GM19025 (cell line): Measurements from ENCODE around the gene NINL.

ENCODE experiments used
- ATAC-seq: cut with Tn5 transposase; IDR thresholded peaks from one replicate; pipeline ENCODE4 v1.9.1; 2021; ENCODE audit warnings: mild to moderate bottlenecking, low read depth, moderate library complexity; ENCODE audit not compliant: unreplicated experiment

NINL gene

DNA sequence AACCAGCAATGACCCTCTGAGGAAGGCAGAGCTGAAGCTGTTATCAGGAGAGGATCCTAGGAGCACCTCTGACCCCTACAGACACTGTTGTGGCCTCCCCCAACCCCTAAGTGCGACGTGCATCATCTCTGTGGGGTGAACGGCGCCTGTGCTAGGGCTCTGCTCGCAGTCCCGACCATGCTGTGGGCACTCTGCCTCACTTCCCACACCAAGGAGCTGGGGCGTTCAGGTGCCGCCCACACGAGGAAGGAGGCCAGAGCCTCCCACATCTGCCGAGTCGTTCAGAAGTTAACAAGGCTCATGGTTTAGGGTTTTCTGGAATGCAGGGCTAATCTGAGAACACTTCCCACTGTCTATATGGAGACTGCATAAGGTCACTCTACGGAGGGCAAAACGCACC, 115.8 kb downstream of the NINL start:
- ATAC-seq, result no peak

DNA sequence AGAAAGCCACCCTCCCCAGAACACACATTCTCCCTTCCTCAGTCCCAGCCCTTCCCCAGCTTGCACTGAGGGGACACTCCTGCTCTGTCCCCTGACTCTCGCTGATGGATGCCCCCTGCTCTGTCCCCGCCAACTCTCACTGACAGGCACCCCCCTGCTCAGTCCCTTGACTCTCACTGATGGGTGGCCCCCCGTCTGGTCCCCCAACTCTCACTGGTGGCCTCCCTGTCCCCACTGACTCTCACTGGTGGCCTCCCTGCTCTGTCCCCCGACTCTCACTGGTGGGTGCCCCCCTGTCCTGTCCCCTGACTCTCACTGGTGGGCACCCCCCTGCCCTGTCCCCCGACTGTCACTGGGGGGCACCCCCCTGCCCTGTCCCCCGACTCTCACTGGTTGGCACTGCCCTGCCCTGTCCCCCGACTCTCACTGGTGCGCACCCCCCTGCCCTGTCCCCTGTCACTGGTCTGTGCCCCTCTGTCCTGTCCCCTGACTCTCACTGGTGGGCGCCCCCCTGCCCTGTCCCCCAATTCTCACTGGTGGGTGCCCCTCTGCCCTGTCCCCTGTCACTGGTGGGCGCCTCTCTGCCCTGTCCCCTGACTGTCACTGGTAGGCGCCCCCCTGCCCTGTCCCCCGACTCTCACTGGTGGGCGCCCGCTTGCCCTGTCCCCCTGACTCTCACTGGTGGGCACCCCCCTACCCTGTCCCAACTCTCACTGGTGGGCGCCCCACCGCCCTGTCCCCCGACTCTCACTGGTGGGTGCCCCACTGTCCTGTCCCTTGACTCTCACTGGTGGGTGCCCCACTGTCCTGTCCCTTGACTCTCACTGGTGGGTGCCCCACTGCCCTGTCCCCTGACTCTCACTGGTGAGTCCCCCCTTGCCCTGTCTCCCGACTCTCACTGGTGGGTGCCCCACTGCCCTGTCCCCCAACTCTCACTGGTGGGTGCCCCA, 116.9 kb downstream of the NINL start:
- no peak for ATAC-seq

DNA sequence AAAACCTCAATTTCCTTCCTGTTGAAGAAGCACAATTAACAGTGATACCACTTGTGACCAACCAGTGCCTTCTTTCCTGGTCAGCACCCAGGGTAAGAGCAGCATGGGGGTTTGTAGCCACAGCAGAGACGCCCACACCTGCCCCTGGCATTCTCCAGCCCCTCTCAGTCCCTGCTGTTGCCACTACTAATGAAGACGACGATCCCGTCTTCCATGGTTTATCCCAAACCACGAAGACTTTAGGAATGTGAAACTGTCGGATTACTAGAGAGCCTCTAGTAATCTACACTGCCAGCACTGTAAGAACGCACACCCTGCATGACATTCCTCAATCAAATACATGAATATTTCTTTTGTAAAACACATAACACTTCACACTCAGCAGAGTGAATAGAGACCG, 117.9 kb downstream of the NINL start:
- no peak for ATAC-seq

DNA sequence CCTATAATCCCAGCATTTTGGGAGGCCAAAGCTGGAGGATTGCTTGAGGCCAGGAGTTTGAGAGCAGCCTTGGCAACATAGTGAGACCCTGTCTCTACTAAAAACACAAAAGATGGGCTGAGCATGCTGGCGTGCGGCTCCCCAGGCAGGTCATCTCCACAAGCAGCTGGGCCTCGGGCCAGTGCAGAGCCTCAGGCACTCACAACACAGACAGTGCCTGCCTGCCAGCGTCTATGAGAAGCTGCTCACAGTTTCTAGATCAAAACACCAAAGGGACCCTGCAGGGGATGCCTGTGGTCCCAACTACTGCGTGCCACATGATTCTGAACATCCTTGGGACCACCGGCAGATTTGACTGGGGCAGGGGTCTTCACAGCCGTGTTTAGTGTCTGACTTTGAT, 118.5 kb downstream of the NINL start:
- ATAC-seq, result no peak

- no peak for ATAC-seq
Measured at GRCh38 chr20:25465243-25466135, 119.8 kb downstream of the NINL start.

GRCh38 chr20:25464501-25465242, 120.7 kb downstream of the NINL start:
- no peak for ATAC-seq

GRCh38 chr20:25461786-25462545, 123.4 kb downstream of the NINL start:
- no peak for ATAC-seq

- ATAC-seq, result no peak
Measured at GRCh38 chr20:25461281-25461650, 124.1 kb downstream of the NINL start.

- no peak for ATAC-seq
Measured at GRCh38 chr20:25460566-25461280, 124.6 kb downstream of the NINL start.

DNA sequence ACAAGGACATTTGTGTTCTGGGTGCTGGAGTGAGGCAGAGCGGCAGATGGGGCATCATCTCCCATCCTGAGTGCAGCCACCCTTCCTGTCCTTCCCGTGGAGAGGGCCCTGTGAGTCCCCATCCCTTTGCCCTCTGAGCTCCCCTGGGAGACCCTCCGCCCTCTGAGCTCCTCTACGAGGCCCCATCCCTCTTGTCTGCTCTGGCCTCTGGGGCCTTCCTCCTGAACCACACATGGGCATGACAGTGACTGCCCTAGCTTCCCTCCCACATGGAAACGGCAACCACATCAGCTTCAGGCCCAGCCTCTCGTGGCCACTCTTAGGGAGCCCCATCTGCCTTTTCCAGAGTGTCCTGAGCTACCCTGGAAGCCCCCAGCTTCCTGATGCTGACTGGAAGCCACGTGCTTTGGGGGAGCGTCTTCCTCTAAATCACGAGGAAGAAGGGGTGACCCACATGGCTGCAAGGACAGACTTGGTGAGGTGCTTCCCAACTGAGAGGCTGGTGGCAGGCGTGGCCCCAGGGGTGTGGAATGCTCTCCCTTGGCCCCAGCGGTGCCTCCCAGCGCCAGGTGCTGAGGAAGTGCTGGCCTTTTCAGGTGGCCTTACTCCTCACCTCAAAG, 125.3 kb downstream of the NINL start:
- no peak for ATAC-seq

DNA sequence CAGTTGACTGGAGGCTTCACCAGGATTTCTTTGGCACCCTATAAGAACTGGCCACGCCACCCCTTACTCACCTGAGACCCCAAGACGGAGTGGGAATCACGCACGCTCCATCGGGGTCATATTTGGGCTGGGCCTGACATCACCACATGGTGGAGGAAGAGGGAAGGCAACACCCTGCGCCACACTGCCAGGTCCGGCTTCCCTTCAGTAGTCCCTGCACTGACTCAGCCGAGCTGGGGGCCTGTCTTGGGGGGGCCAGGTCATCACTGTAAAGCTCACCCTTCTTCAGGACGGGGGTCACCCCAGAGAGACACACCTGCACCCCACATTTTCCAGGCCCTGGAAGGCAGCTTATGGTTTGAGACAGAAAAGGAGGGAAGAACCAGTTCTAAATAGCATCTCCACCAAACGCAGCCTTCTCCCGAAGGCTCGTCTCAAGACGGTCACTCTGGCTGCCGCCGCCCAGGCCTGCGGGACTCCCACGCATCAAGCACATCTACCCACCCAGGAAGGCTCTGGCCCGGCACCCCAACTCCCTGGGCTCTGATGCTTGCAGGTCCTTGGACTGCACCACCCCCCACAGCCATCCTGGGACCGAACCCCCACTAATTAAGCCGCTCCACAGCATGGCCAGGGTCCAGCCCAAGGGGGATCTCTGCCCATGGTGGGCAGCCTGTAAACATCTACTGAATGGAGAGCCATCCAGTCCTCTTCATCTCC, 126.1 kb downstream of the NINL start:
- no peak for ATAC-seq

DNA sequence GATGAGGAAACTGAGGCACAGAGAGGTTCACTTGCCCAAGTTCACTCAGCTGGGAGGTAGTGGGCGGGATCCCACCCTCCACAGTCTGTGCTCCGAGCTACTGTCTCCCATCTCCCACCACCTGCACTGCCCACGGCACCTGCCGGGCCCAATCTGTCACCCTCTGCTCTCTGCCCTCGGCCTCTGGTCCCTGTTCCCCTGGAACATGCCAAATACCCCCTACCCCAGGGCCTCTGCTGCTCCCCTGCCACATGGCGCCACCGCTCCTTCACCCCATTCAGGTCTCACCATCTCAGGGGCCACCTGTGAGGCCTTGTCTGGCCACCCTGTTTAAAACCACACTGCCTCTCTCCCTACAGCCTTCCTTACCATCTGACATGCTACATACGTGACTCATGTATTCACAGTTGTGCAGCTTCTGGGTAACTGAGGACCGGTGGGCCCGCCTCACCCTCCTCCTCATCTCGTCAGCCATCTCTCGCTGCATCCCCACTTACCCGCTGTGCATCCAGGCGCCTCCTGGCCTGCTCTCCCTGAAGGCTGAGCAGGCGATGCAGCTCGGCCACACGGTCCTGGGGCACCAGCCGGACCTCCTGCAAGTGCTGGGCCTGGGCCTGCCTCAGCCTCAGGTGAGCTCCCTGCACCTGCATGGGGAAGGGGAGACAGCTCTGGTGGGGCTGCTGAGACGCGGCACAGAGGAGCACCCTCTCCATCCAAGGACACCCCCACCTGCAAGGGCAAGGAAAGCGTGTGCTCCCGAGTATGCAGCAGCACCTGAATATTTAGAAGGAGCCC, 127.2 kb downstream of the NINL start:
- ATAC-seq, result no peak

DNA sequence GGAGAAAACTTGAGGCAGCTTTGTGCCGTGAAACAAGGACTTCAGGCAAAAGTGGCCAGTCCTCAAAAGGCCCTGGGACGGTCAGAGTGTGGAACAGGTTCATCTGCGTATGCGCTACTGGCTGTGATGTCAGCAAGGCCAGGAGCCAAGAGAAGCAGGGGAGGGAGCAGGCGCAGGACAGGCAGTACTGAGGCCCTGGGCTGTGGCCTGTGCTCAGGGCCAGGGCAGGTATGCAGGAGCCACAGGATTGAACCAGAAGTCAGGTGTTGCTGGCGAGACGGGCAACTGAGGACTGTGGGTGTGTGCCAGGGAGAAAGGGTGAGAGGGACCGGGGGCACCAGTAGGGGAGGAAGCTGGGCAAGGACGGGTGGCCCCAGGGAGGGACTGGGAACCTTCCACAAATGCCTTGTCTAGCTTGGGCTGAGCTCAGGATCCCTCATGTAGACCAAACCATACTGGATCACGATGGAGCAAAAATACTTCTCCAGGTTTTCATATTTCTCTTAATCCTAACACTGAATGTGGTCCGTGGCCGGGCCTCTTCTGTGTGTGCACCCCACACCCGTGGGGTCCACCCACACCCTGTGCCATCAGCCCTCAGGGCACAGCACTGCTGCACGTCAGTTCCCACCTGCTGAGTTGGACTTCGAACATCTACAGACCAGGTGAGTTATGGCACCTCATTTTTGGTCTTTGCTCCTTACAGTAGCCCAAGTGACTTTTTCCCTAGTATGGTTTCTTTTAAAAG, 131.0 kb downstream of the NINL start:
- ATAC-seq, result no peak

GRCh38 chr20:25453035-25453810, 132.1 kb downstream of the NINL start:
- ATAC-seq, result no peak

GRCh38 chr20:25452333-25452732, 133.0 kb downstream of the NINL start:
- ATAC-seq, result no peak

GRCh38 chr20:25447671-25448070, 137.7 kb downstream of the NINL start:
- ATAC-seq, result no peak
